ENCODE measurements around the gene SMIM35. TPM values are rescaled to one million over a fixed set of nuclear protein-coding genes. Genes with fewer than 3 reads are reported as not detected.
"Not testable (repeated sequence)": the region's sequence is repeated elsewhere in the genome, so short reads cannot be mapped to it uniquely, and the experiment has no call there.

SMIM35 gene
- total RNA-seq, 1 experiment from 2014 or later, result not detected

DNA sequence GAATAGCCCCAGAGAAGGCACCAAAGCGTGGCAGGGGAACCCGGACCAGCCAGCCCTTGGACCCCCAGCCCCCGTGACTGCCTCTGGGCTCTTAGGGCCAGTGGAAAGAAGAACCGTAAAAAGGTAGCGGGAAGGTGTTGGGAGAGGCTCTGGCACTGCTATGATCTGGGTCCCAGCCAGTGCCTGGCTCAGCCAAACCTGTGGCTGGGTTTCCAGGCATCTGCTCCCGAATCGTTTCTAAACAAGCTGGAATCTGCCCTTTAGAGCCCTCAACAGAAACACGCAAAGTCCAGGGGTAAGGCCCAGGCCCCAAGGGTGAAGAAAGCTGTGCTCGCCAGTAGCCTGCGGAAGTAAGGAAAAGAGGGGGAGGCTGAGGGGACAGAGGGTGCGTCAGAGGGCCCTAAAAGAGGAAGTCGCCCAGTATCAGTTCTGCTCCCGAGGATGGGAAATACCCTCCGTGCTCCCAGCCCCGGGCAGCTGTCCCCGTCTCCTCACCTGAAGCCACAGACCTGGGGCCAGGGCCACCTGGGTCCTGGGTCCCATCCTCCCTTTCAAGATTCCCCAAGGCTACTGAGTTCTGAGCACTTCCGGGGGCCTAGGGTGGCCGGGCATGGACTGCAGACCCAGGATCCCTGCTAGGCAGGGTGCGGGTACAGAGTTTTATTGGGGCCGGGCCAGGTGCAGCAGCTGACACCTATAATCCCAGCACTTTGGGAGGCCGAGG is 75.9 kb downstream of the SMIM35 start:
- in situ Hi-C loops (cut with HindIII; ENCODE audit: low sequenced_read_pairs), result no loop called here
- peak; percentile 27 for DNase-seq (ENCODE audit: low spot score)

DNA sequence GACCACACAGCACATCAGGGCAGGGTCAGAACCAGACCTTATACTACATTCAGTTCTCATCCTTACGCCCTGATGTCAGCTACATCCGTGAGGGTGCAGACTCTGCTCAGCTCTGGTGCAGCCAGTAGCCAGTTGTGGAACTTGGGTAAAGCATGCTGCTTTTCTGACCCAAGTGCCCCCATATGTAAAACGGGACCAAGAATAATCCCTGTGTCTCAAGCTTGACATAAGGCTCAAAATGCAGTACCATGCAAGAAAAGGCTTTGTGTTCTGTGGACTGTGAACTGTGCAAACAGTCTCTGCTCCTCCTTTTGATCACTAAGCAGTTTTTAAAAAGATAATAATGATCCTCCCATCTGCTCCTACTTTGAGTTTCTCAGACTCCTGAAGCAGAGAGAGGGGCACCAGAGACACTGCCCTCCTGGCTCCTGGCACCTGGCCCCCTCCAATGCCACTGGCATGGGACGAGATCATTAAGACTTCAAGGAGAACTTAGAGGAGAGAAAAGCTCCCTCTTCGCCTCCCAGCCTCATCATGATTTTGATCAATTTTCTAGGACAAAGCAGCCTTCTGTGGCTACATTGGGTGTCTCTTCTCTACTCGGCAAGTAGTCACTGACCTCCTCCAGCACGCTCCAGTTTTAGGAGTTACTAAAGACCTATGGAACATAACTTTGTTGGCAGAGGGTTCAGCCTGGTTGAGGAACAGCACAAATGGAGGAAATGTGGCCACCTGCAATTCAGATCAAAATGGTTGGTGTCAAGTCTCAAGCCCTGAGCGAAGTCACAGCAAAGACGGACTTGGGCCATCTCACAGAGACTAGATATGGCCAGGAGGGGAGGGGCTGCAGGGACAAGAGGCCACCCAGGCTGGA is 76.7 kb downstream of the SMIM35 start:
- in situ Hi-C loops (cut with HindIII; ENCODE audit: low sequenced_read_pairs), result no loop called here
- DNase-seq (ENCODE audit: low spot score), result no peak

DNA sequence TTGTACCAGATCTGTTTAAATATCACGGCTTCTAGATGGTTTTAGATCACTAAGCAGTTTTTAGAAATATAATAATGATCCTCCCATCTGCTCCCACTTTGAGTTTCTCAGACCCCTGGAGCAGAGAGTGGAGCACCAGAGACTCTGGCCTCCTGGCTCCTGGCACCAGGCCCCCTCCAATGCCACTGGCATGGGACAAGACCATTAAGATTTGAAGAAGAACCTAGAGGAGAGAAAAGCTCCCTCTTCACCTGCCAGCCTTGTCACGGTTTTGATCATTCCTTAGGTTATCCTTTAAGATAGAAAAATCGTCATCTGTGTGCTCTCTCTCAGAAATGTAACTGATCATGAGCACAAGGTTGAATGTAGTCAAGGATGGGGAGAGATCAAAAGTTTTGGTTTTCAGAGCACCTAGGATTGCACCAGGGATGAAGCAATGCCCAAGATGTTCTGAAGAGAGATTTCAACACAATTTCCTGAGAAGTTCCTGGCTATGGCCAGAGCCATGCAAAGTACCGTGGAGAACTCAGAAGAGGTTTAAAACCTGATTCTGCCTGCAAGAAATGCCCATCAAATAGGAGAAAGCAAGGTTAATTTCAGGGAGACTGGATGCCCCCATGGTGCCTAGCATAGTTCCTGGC is 78.4 kb downstream of the SMIM35 start:
- no peak for DNase-seq (ENCODE audit: low spot score)
- in situ Hi-C loops (cut with HindIII; ENCODE audit: low sequenced_read_pairs), result no loop called here

DNA sequence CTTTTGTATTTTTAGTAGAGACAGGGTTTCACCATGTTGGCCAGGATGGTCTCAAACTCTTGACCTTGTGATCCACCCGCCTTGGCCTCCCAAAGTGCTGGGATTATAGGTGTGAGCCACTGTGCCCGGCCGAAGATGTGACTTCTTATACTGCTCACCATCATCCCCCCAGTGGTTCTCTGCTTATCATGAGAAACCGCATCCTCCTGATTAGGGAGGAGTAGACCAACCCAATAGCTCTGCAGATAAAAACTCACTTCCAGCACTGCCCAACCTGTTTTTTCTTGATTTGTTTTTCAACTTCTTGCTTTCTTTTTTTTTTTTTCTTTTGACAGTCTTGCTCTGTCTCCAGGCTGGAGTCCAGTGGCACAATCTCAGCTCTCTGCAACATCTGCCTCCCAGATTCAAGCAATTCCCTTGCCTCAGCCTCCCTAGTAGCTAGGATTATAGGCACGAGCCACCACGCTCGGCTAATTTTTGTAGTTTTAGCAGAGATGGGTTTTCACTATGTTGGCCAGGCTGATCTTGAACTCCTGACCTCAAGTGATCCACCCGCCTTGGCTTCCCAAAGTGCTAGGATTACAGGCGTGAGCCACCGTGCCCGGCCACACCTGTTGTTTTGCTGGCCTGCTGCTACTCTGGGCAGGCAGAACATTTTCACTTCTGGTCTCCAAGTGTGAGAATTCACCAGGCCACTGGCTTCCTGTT is 79.0 kb downstream of the SMIM35 start:
- in situ Hi-C loops (cut with HindIII; ENCODE audit: low sequenced_read_pairs), result not testable (repeated sequence)

DNA sequence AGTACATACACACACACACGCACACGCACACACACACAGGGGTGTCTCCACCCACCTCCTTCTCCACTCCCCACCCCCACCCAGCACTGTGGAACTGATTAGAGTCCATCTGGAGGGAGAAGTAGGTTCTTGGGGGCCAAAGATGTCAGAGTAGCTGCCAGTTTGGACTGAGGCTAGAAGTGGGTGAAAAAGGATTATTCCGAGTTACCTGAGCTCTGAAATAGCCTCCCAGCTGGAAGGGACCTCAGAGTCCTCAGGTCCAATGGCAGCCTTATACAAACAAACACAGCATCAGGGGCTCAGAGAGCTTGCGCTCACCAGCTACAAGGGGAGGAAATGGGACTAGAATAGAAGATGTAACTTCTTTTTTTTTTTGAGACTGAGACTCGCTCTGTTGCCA is 79.7 kb downstream of the SMIM35 start:
- in situ Hi-C loops (cut with HindIII; ENCODE audit: low sequenced_read_pairs), result no loop called here
- DNase-seq (ENCODE audit: low spot score), result no peak

More for the DNA sequence above, 79.0 kb downstream of the SMIM35 start:
- DNase-seq (ENCODE audit: low spot score), result not testable (repeated sequence)

DNA sequence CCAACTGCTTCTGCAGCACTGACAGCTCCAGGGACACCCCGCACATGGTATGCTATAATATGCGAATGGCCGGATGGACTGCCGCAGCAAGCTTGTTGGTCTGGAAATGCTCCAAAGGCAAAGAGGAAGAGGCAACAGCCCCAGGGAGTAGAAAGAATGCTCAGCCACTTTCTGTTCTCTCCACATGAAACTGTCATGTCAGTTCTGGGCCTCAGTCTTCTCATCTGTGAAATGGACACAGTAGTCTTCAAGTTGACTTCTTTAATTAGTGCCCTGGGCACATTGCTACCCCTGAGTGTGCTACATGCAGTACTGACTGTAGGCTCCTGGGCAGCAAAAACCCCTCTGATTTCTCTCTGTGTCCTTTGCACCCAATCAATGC is 80.6 kb downstream of the SMIM35 start:
- no peak for DNase-seq (ENCODE audit: low spot score)
- in situ Hi-C loops (cut with HindIII; ENCODE audit: low sequenced_read_pairs), result no loop called here

DNA sequence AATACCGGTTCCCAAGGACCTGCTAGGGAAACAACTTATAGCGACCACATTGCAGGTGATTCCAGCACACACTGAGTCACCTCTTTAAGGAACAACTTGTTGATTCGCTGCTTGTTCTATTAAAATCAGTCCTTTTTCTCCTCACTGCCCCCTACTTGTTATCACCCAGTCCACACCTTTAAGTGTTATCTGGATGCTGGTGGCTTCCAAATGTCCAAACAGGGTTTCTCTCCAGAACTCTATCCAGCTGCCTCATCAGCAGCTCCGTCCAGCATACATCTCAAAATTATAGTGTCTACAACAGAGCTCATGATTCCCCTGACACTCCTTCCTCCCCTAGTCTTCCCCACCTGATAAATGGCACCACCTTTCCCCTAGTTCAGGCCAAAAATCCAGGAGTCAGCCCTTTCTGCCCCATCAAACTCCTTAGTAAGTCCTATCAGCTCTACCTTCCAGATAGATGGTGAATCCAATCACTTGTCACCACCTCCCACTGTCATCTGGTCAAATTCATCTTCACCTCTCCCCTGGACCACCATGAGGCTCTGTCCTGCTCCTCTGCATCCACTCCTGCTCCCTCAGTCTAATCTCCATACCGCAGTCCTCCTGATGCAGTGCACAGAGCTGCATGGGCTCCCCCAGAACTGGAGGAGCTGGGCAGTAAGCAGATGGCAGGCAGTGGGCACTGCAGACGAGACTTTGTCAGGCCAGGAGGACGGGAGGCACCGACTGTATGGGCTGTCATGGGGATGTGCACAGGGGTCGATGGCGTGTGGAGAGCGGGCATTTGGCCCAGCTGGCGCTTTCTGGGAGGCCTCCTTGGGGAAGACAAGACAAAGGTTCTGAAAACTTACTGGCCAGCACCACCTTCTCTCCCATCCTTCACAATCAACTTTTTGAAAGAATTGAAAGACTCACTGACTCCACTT is 81.3 kb downstream of the SMIM35 start:
- DNase-seq (ENCODE audit: low spot score), result no peak
- in situ Hi-C loops (cut with HindIII; ENCODE audit: low sequenced_read_pairs), result no loop called here

DNA sequence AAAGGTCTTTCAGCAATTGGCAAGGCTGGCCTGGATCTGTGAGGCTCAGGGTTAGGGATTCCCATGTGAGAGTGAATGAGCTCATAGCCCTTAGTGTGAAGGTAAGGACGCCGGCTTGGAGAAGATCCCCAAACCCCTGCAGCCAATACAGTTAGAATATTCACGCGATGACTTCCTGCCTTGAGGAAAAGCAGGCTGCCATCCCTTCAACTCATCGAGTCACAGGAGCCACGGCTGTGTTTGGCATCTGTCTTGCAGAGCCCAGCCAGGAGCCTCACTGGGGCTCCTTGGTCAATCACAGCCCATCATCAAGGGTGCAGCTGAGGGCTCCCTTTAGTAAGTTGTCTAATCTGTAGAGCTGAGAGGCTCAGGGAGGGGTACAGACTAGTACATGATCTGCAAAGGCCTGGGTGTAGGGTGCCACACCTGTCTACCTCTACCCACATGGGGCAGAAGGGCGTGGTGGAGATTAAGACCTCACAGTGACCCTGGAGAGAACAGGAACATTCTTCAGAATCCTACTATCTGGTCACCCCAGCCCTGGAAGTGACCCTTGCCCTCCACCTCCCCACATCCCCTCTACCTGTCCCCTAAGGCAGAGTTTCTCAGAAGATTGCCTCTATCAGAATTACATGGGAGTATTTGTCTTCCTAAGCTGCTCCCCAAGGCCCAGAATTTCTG is 82.1 kb downstream of the SMIM35 start:
- in situ Hi-C loops (cut with HindIII; ENCODE audit: low sequenced_read_pairs), result no loop called here
- DNase-seq (ENCODE audit: low spot score), result no peak

DNA sequence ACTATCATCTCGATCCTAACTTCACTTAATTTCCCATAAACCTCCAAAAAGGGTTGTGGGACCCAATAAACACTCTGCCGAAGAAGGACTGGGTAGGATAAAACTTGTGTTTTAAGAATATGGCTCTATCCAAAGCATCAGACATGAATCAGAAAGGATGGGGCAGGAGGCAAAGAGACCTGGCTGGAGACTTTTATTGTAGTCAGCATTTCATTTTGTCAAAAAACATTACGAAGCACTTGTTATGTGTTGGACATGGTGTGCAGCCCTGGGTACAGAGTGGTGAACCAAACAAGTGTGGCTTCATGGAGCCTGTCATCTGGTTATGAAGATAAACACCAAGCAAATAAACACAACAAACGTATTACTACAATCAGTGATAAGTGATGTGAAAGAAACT is 83.3 kb downstream of the SMIM35 start:
- in situ Hi-C loops (cut with HindIII; ENCODE audit: low sequenced_read_pairs), result no loop called here
- no peak for DNase-seq (ENCODE audit: low spot score)

DNA sequence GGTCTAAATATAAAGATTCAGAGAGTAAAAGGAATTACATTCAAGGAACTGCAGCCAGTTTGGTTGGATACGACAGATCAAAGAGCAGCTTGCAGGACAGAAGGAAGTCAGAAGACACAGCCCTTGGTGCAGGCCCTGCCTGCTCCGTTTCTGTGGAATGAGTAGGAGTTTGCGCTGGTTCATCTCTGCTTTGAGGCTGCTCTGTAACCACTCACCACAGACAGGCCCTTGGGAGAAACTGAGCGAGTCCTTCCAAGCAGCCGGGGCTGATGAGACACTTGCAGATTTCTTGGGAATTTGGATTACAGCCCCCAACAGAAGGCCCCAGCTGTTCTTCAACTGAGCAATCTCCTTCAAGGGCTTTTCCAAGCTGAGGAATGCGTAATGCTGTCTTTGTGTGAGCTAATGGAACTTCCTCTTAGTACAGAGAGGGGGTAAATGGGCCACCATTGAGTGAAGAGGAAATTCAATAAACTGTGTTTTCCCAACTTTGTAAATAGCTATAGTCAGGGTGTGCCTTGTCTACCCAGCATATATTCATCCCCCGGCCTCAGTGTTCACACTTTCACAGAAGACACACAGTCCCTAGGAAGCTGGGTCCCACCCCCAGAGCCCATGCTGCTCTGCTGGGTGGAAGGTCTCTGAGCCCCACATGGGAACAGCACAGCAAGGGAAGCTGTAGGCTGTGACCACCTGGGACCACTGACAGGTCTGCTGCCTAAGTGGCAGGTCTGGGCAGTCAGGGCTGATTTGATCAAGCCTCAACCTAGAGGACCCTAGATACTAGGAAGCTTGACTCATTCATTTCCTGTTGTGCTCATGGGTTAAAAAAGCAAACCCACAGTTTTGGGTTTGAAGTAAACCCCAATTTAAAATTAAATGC is 84.0 kb downstream of the SMIM35 start:
- in situ Hi-C loops (cut with HindIII; ENCODE audit: low sequenced_read_pairs), result no loop called here
- DNase-seq (ENCODE audit: low spot score), result no peak

DNA sequence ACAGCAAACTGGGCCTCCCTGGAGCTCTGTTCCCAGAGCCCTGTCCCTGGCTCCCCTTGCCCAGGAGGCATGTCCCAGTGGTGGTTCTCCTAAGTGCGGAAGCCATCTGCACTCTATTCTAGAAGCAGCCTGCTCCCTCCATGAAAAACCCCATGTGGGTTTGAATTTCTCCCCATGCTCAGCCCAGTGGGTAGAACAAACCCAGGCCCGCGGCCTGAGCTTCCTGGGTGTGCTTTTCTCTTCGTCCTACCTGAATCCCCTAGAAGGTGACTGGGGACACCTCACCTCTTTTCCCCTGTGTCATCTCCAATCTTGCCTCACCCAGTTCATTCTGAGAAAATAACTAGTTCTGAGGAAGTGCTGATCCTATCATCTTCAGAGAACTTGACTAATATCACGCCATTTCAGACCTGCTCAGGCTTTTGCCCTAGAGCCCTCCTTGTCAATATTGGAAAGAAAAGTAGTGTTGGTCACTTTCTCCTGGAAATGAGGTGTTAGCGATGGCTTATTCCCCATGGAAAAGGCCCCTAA is 84.7 kb downstream of the SMIM35 start:
- DNase-seq (ENCODE audit: low spot score), result no peak
- in situ Hi-C loops (cut with HindIII; ENCODE audit: low sequenced_read_pairs), result no loop called here

DNA sequence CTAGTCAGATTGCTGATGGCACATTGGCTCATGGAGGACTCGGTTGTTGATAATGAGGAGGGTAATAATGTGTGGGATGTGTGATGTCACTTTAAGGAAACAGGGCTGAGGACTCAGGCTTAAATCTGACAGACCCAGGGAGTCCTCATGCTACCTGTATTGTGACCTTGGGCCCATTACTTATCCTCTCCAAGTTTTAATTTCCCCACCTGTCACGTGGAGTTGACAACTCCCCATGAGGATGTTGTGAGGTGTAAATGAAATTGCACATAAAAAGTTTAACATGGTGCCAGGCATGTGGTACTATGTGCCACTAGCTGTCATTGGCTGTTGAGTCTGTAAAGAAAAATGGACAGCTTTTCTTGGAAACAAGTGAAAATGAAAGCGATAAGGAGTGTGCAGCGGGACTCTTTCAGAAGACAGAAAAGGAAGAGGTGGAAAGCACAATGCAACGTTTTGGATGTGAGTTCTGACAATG is 85.2 kb downstream of the SMIM35 start:
- in situ Hi-C loops (cut with HindIII; ENCODE audit: low sequenced_read_pairs), result no loop called here

DNA sequence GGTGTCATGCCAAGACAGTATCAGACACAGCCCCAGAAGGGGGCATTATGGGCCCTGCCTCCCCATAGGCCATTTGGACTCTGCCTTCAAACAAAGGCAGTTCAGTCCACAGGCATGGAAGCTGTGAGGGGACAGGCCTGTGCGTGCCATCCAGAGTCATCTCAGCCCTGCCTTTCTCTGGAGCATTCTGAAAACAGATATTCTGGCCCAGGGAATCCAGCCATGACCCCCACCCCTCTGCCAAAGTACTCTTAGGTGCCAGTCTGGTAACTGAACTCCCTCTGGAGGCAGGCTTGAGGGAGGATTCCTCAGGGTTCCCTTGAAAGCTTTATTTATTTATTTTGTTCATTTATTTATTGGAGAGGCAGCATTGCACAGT is 85.9 kb downstream of the SMIM35 start:
- in situ Hi-C loops (cut with HindIII; ENCODE audit: low sequenced_read_pairs), result no loop called here
- no peak for DNase-seq (ENCODE audit: low spot score)

More for the DNA sequence above, 85.2 kb downstream of the SMIM35 start:
- no peak for DNase-seq (ENCODE audit: low spot score)

DNA sequence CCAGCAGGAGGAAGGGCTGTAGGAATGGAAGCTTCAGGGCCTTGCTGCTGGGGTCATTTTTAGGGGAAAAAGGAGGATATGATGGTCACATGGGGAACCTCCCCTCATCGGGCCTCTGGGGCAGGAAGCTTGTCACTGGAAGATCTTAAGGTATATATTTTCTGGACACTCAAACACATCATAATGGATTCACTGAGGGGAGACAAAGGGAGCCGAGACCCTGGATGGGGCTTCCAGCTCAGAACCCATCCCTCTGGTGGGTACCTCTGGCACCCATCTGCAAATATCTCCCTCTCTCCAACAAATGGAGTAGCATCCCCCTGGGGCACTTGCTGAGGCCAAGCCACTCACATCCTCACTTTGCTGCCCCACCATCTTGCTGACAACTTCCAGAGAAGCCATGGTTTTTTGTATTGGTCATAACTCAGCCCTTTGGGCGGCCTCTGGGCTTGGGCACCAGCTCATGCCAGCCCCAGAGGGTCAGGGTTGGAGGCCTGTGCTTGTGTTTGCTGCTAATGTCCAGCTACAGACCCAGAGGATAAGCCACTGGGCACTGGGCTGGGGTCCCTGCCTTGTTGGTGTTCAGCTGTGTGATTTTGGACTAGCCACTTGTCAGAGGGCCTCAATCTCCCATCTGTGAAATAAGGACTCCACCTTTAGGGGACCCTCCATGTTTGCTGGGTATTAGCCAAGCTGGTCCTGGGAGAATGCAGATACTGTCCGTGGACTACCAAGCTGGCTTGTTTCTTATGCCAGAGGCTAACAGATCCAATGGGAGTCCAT is 86.5 kb downstream of the SMIM35 start:
- no peak for DNase-seq (ENCODE audit: low spot score)
- in situ Hi-C loops (cut with HindIII; ENCODE audit: low sequenced_read_pairs), result no loop called here

DNA sequence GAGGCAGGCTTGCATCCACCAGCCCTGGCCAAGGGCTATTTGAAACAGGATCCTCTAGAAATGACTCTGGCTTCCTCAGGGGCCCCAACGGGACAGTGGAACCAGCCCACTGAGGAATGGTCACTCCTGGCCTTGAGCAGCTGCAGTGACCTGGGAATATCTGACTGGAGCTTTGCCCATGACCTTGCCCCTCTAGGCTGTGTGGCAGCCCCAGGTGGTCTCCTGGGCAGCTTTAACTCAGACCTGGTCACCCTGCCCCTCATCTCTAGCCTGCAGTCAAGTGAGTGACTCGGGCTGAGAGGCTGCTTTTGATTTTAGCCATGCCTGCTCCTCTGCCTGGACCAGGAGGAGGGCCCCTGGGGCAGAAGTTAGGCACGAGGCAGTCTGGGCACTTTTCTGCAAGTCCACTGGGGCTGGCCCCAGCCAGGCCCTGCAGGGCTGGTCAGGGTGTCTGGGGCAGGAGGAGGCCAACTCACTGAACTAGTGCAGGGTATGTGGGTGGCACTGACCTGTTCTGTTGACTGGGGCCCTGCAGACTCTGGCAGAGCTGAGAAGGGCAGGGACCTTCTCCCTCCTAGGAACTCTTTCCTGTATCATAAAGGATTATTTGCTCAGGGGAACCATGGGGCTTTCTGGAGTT is 87.3 kb downstream of the SMIM35 start:
- in situ Hi-C loops (cut with HindIII; ENCODE audit: low sequenced_read_pairs), result no loop called here
- DNase-seq (ENCODE audit: low spot score), result no peak

Measured in G401 (cell line).